HG02970 (cell line): Measurements from ENCODE around the gene C1QL4.
"Not testable (repeated sequence)": the region's sequence is repeated elsewhere in the genome, so short reads cannot be mapped to it uniquely, and the experiment has no call there.

ENCODE experiments used
- ATAC-seq: cut with Tn5 transposase; IDR thresholded peaks from one replicate; pipeline ENCODE4 v1.9.1; 2021; ENCODE audit warnings: mild to moderate bottlenecking, moderate library complexity, moderate number of reproducible peaks; ENCODE audit not compliant: unreplicated experiment, low FRiP score

The C1QL4 gene

GRCh38 chr12:49283541-49284429 lies 53.2 kb downstream of the C1QL4 start:
- no peak for ATAC-seq

DNA sequence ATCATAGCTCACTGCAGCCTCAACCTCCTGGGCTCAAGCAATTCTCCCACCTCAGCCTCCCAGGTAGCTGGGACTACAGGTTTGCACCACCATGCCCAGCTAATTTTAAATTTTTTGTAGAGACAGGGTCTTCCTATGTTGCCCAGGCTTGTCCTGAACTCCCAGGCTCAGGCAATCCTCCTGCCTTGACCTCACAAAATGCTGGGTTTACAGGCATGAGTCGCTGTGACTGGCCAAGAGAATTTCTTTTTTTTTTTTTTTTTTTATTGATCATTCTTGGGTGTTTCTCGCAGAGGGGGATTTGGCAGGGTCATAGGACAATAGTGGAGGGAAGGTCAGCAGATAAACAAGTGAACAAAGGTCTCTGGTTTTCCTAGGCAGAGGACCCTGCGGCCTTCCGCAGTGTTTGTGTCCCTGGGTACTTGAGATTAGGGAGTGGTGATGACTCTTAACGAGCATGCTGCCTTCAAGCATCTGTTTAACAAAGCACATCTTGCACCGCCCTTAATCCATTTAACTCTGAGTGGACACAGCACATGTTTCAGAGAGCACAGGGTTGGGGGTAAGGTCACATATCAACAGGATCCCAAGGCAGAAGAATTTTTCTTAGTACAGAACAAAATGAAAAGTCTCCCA lies 54.1 kb downstream of the C1QL4 start:
- not testable (repeated sequence) for ATAC-seq
